ENCODE results near the gene FTSJ1. TPM values are rescaled to one million over a fixed set of nuclear protein-coding genes. Genes with fewer than 3 reads are reported as not detected.

Gene FTSJ1
- 66.3 to 72.2 TPM (median 71.3 TPM) in 5 replicates for total RNA-seq (2022; extraction: Qiagen RNA extraction)

GRCh38 chrX:48475774-48476577 is at the start of gene FTSJ1:
TSS of gene FTSJ1 (plus strand) at chrX:48476199. CDS start at chrX:48478048, 1,849 bp downstream.

GRCh38 chrX:48470110-48470832 is 5.7 kb upstream of the FTSJ1 start, which contains the start of gene SLC38A5:
TSS of gene SLC38A5 (minus strand) at chrX:48470260. CDS start at chrX:48467924, 2,336 bp downstream.

GRCh38 chrX:48508400-48509244 is 32.6 kb downstream of the FTSJ1 start, which contains the start of gene PORCN:
TSS of gene PORCN (plus strand) at chrX:48508992. CDS start at chrX:48509821, 829 bp downstream.

GRCh38 chrX:48521353-48522243 is 45.6 kb downstream of the FTSJ1 start, which contains the start of gene EBP:
TSS of gene EBP (plus strand) at chrX:48521808. CDS start at chrX:48523772, 1,964 bp downstream.

Other genes starting within 250 kb of the FTSJ1 start
- gene SSX1, start 220.8 kb upstream of the FTSJ1 start, total RNA-seq (2022; extraction: Qiagen RNA extraction) = not detected in 5 replicates
- not detected in 5 replicates for gene SSX3, start 119.5 kb upstream of the FTSJ1 start, total RNA-seq (2022; extraction: Qiagen RNA extraction)
- not detected in 5 replicates for gene SSX4, start 92.7 kb upstream of the FTSJ1 start, total RNA-seq (2022; extraction: Qiagen RNA extraction)
- not detected in 5 replicates for gene SSX4B, start 64.2 kb upstream of the FTSJ1 start, total RNA-seq (2022; extraction: Qiagen RNA extraction)
- 0.13 to 0.56 TPM (median 0.31 TPM) in 5 replicates for gene SLC38A5, start 5.9 kb upstream of the FTSJ1 start, total RNA-seq (2022; extraction: Qiagen RNA extraction)
- 15.0 to 17.7 TPM (median 16.6 TPM) in 5 replicates for gene PORCN, start 32.8 kb downstream of the FTSJ1 start, total RNA-seq (2022; extraction: Qiagen RNA extraction)
- 124 to 155 TPM (median 146 TPM) in 5 replicates for gene EBP, start 45.6 kb downstream of the FTSJ1 start, total RNA-seq (2022; extraction: Qiagen RNA extraction)
- 11.1 to 14.9 TPM (median 12.5 TPM) in 5 replicates for gene TBC1D25, start 63.5 kb downstream of the FTSJ1 start, total RNA-seq (2022; extraction: Qiagen RNA extraction)
- gene RBM3, start 98.3 kb downstream of the FTSJ1 start, total RNA-seq (2022; extraction: Qiagen RNA extraction) = 341 to 540 TPM (median 379 TPM) in 5 replicates
- gene WDR13, start 121.3 kb downstream of the FTSJ1 start, total RNA-seq (2022; extraction: Qiagen RNA extraction) = 61.4 to 93.6 TPM (median 82.8 TPM) in 5 replicates
- 0.20 to 0.65 TPM (median 0.41 TPM) in 5 replicates for gene WAS, start 207.6 kb downstream of the FTSJ1 start, total RNA-seq (2022; extraction: Qiagen RNA extraction)
- gene SUV39H1, start 220.5 kb downstream of the FTSJ1 start, total RNA-seq (2022; extraction: Qiagen RNA extraction) = 20.1 to 23.6 TPM (median 22.6 TPM) in 5 replicates